PC-9 (cell line): Measurements from ENCODE around the gene PCDHGA8. TPM values are rescaled to one million over a fixed set of nuclear protein-coding genes. Genes with fewer than 3 reads are reported as not detected.
"Not testable (repeated sequence)": the region's sequence is repeated elsewhere in the genome, so short reads cannot be mapped to it uniquely, and the experiment has no call there.

Experiments
- BruUV-seq: library from RNA; stranded (reverse); fragments of 400-500 nt; replicated peaks from 2 replicates; lab custom pipeline; 2021; lab: Mats Ljungman, UMichigan
- CTCF ChIA-PET: fragments of 300-600 bp; sonication (Branson Sonifier 250); formaldehyde crosslinking; loops from one replicate; lab custom pipeline; 2022; ENCODE audit warnings: antibody characterized with exemption; lab: Charles Lee
- POLR2A ChIA-PET: fragments of 300-600 bp; sonication (Branson Sonifier 250); formaldehyde crosslinking; loops from one replicate; lab custom pipeline; 2022; ENCODE audit warnings: antibody characterized with exemption; ENCODE audit not compliant: unreplicated experiment; lab: Charles Lee
- DNase-seq, 2 experiments: peaks; one replicate each; pipeline versions ENCODE4 v3.0.0 to v3.0.0-alpha.2; 2015 to 2022; ENCODE audit warnings: mixed read lengths in 1 of 2
- H2AFZ ChIP-seq: fragments of 200-600 bp; sonication (generic); 2 replicates; pipeline ENCODE4 v1.8.1; 2017; ENCODE audit warnings: antibody characterized with exemption
- H3F3A ChIP-seq: fragments of 200-600 bp; sonication (generic); 2 replicates; pipeline ENCODE4 v1.8.1; 2017; ENCODE audit warnings: antibody characterized with exemption, mild to moderate bottlenecking, low read depth; ENCODE audit not compliant: insufficient read depth
- H3K27ac ChIP-seq: fragments of 200-600 bp; sonication (generic); 2 replicates; pipeline ENCODE4 v1.6.1; 2016; ENCODE audit warnings: mixed run types
- H3K27me3 ChIP-seq: fragments of 200-600 bp; sonication (generic); 2 replicates; pipeline ENCODE4 v1.6.1; 2016; ENCODE audit warnings: low read depth, mixed run types; ENCODE audit not compliant: insufficient read depth
- H3K36me3 ChIP-seq: fragments of 200-600 bp; sonication (generic); 2 replicates; pipeline ENCODE4 v1.6.1; 2016; ENCODE audit warnings: low read depth, mixed run types
- H3K4me1 ChIP-seq: fragments of 200-600 bp; sonication (generic); replicated peaks from 2 replicates; pipeline ENCODE4 v1.6.1; 2016; ENCODE audit warnings: mixed run types; ENCODE audit not compliant: insufficient read depth
- H3K4me2 ChIP-seq: fragments of 200-600 bp; sonication (generic); 2 replicates; pipeline ENCODE4 v1.6.1; 2017; ENCODE audit warnings: mixed run types
- H3K4me3 ChIP-seq: fragments of 200-600 bp; sonication (generic); 2 replicates; pipeline ENCODE4 v1.6.1; 2016; ENCODE audit warnings: mixed run types
- H3K79me2 ChIP-seq: fragments of 200-600 bp; sonication (generic); 2 replicates; pipeline ENCODE4 v1.6.1; 2017; ENCODE audit warnings: low read depth, mixed run types
- H3K9me2 ChIP-seq: fragments of 200-600 bp; sonication (generic); 2 replicates; pipeline ENCODE4 v1.8.1; 2017; ENCODE audit warnings: mild to moderate bottlenecking; ENCODE audit not compliant: insufficient read depth
- H3K9me3 ChIP-seq: fragments of 200-600 bp; sonication (generic); 2 replicates; pipeline ENCODE4 v1.8.1; 2016; ENCODE audit warnings: low read depth; ENCODE audit not compliant: insufficient read depth
- H4K20me1 ChIP-seq: fragments of 200-600 bp; sonication (generic); 2 replicates; pipeline ENCODE4 v1.8.1; 2017; ENCODE audit not compliant: insufficient read depth
- CTCF ChIP-seq: fragments of 200-600 bp; sonication (generic); conservative IDR thresholded peaks from 2 replicates; pipeline ENCODE4 v1.6.1; 2017; ENCODE audit warnings: mixed run types, antibody characterized with exemption, mild to moderate bottlenecking, moderate library complexity
- EZH2 ChIP-seq: fragments of 200-600 bp; sonication (generic); IDR thresholded peaks from 2 replicates; pipeline ENCODE4 v1.8.0; 2017; ENCODE audit warnings: antibody characterized with exemption, low read depth
- intact Hi-C: fragments of 100-400 bp; cut with micrococcal nuclease; formaldehyde crosslinking; loops from one replicate; pipeline ENCODE4 v1.10.0; 2022; ENCODE audit not compliant: unreplicated experiment
- total RNA-seq: library from RNA; stranded (reverse); gene quantifications from 2 replicates; pipeline ENCODE4 v1.2.3, GENCODE V29; 2021

Gene PCDHGA8
- total RNA-seq, 1 experiment from 2014 or later: not detected

GRCh38 chr5:141371572-141372475, 20.6 kb upstream of the PCDHGA8 start:
- no peak for TF ChIP-seq CTCF
- intact Hi-C loops: no loop called here
- POLR2A ChIA-PET: no interaction called here

GRCh38 chr5:141373673-141374317, 18.6 kb upstream of the PCDHGA8 start, which contains the start of gene PCDHGA6:
PCDHGA6 (plus strand) TSS chr5:141373891; CDS start chr5:141374084, 193 bp downstream.
- DNase-seq: no peak
- Histone ChIP-seq H3K4me2 (no peak within 1 kb of the TSS), H3K79me2 (no peaks in the 10 kb centered on the region), H3K4me1 (no peaks in the 10 kb centered on the region), H3F3A (no peaks in the 10 kb centered on the region), H3K27ac (no peak within 1 kb of the TSS), H3K27me3 (peaks cover 28% of the 10 kb centered on the region; the same call in 1 of the 2 replicates), H3K9me2 (no peaks in the 10 kb centered on the region), H3K9me3 (no peaks in the 10 kb centered on the region; the same call in 1 of the 2 replicates), H3K36me3 (no peaks in the 10 kb centered on the region), H3K4me3 (no peak within 1 kb of the TSS), H4K20me1 (no peaks in the 10 kb centered on the region), H2AFZ (no peak within 1 kb of the TSS)
- ChIA-PET POLR2A (no interaction called here), CTCF (interaction anchor here (1.0 kb wide), 1 partner anchor 192 kb away, joined by 3 read pairs; no protein-coding TSS in a partner anchor)
- intact Hi-C loops: no loop called here
- TF ChIP-seq CTCF (peak; percentile 46; the same call in 1 of the 2 replicates), EZH2 (no peak)
- BruUV-seq: no TSS peak

More at GRCh38 chr5:141371572-141372475, 20.6 kb upstream of the PCDHGA8 start:
- no peak for DNase-seq
- H3K4me1 ChIP-seq: no peaks in the 10 kb centered on the region
- no peak overlapping the region for H3K4me2 ChIP-seq
- H3K9me3 ChIP-seq: peaks cover 5% of the 10 kb centered on the region; the same call in 1 of the 2 replicates
- no peak overlapping the region for H2AFZ ChIP-seq
- no TSS peak for BruUV-seq
- H3K4me3 ChIP-seq: no peak overlapping the region
- H3K79me2 ChIP-seq: no peaks in the 10 kb centered on the region
- no peak overlapping the region for H3K27ac ChIP-seq
- H3K36me3 ChIP-seq: no peaks in the 10 kb centered on the region
- CTCF ChIA-PET: interaction anchor here (0.9 kb wide), 1 partner anchor 277 kb away, joined by 3 read pairs; the partner anchor contains the start of gene PCDHB2
- no peaks in the 10 kb centered on the region for H3F3A ChIP-seq
- no peaks in the 10 kb centered on the region for H4K20me1 ChIP-seq
- peaks cover 36% of the 10 kb centered on the region; the same call in 1 of the 2 replicates for H3K27me3 ChIP-seq
- no peaks in the 10 kb centered on the region for H3K9me2 ChIP-seq

GRCh38 chr5:141374627-141375026, 17.8 kb upstream of the PCDHGA8 start:
- intact Hi-C loops: no loop called here
- H2AFZ ChIP-seq: no peak overlapping the region
- peaks cover 24% of the 10 kb centered on the region; the same call in 1 of the 2 replicates for H3K27me3 ChIP-seq
- no peaks in the 10 kb centered on the region for H3K4me1 ChIP-seq
- no peak overlapping the region for H3K4me2 ChIP-seq
- POLR2A ChIA-PET: no interaction called here
- no peaks in the 10 kb centered on the region for H3K36me3 ChIP-seq
- no peaks in the 10 kb centered on the region for H3K79me2 ChIP-seq
- no peak for TF ChIP-seq EZH2
- TF ChIP-seq CTCF: no peak
- H3K4me3 ChIP-seq: no peak overlapping the region
- no peaks in the 10 kb centered on the region; the same call in 1 of the 2 replicates for H3K9me3 ChIP-seq
- no peaks in the 10 kb centered on the region for H4K20me1 ChIP-seq
- H3F3A ChIP-seq: no peaks in the 10 kb centered on the region
- no peaks in the 10 kb centered on the region for H3K9me2 ChIP-seq
- H3K27ac ChIP-seq: no peak overlapping the region
- no TSS peak for BruUV-seq
- CTCF ChIA-PET: no interaction called here
- no peak for DNase-seq

- POLR2A ChIA-PET, H3K27ac ChIP-seq, intact Hi-C loops, DNase-seq, H3K79me2 ChIP-seq, H3K4me2 ChIP-seq, H3K4me1 ChIP-seq, H3K36me3 ChIP-seq, H3F3A ChIP-seq, H2AFZ ChIP-seq, CTCF ChIA-PET, BruUV-seq, H3K9me2 ChIP-seq, H3K4me3 ChIP-seq, H4K20me1 ChIP-seq, H3K9me3 ChIP-seq: not testable (repeated sequence)
- H3K27me3 ChIP-seq: peaks cover 20% of the 10 kb centered on the region; the same call in 1 of the 2 replicates
Measured at GRCh38 chr5:141375444-141376155, 16.8 kb upstream of the PCDHGA8 start.
